ENCODE results near the gene UNC13A.

DNA sequence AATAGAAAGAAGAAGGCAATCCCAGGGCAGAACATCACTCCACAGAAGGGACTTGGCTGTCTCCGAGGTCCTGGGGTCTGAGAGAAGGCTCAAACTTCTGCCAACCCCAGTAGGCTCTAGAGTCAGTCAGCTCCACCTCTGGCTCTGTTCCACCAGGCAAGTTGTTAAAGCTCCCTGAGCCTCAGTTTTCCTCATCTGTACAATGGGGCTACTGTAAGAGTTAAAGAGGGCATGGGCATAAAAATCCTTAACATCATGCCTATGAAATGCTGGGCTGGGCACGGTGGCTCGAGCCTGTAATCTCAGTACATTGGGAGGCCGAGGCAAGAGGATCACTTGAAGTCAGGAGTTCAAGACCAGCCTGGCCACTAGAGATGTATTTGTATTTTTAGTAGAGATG lies 5.1 kb downstream of the UNC13A start:
- TF ChIP-seq YY1 (IDR thresholded peaks at IDR 0.05; ENCODE audit: insufficient read depth, insufficient read length) = no peak
- TF ChIP-seq SUZ12 (IDR thresholded peaks at IDR 0.05; ENCODE audit: extremely low read depth, insufficient read depth, insufficient read length) = no peak
